IMR-90 (cell line): ENCODE results near the gene PTGDS. TPM values are rescaled to one million over a fixed set of nuclear protein-coding genes. Genes with fewer than 3 reads are reported as not detected.

ENCODE experiments used
- ATAC-seq: fragments of 200-7000 bp; cut with Tn5 transposase; 2 replicates; pipeline ENCODE4 v1.9.1; 2020; ENCODE audit warnings: low read depth, mild to moderate bottlenecking, moderate library complexity
- BruUV-seq: library from RNA; stranded (reverse); fragments of 400-500 nt; replicated peaks from 2 replicates; lab custom pipeline; 2021; lab: Mats Ljungman, UMichigan
- CTCF ChIA-PET: fragments of 300-600 bp; formaldehyde crosslinking; extraction: SDS; loops from one replicate; lab custom pipeline; 2021; ENCODE audit warnings: antibody characterized with exemption; lab: Yijun Ruan, JAX
- POLR2A ChIA-PET: fragments of 300-600 bp; sonication (Branson Sonifier 250); formaldehyde crosslinking; loops from one replicate; lab custom pipeline; 2022; ENCODE audit warnings: antibody characterized with exemption; ENCODE audit not compliant: unreplicated experiment; lab: Charles Lee
- DNase-seq: peaks from one replicate; pipeline ENCODE4 v3.0.0; 2013
- H2AFZ ChIP-seq: replicated peaks from 2 replicates; pipeline ENCODE3; 2013; ENCODE audit warnings: low read length, mild to moderate bottlenecking; ENCODE audit not compliant: poor library complexity
- H2AK5ac ChIP-seq: 2 replicates; pipeline ENCODE4 v1.6.1; 2013; ENCODE audit warnings: low read depth, low read length, inconsistent platforms
- H2AK9ac ChIP-seq: replicated peaks from 2 replicates; pipeline ENCODE3; 2013; ENCODE audit warnings: mild to moderate bottlenecking, low read depth, low read length, moderate library complexity; ENCODE audit not compliant: poor library complexity
- H2BK120ac ChIP-seq: 2 replicates; pipeline ENCODE4 v1.6.1; 2013; ENCODE audit warnings: low read depth, low read length, inconsistent platforms
- H2BK15ac ChIP-seq: 3 replicates; pipeline ENCODE4 v1.6.1; 2013; ENCODE audit warnings: low read depth, low read length, inconsistent platforms
- H2BK20ac ChIP-seq: 2 replicates; pipeline ENCODE4 v1.6.1; 2013; ENCODE audit warnings: low read depth, mild to moderate bottlenecking, inconsistent platforms, low read length, moderate library complexity
- H2BK5ac ChIP-seq: 2 replicates; pipeline ENCODE4 v1.6.1; 2013; ENCODE audit warnings: mild to moderate bottlenecking, low read depth, low read length, inconsistent platforms; ENCODE audit not compliant: poor library complexity, severe bottlenecking
- H3K14ac ChIP-seq: replicated peaks from 2 replicates; pipeline ENCODE4 v1.6.1; 2013; ENCODE audit warnings: low read depth, low read length, inconsistent platforms
- H3K18ac ChIP-seq: 2 replicates; pipeline ENCODE4 v1.6.1; 2013; ENCODE audit warnings: low read depth, low read length, control low read depth
- H3K23ac ChIP-seq: 2 replicates; pipeline ENCODE4 v1.6.1; 2013; ENCODE audit warnings: low read depth, low read length, inconsistent platforms
- H3K27ac ChIP-seq: 2 replicates; pipeline ENCODE4 v1.5.1; 2013; ENCODE audit warnings: mild to moderate bottlenecking, control low read depth, low read length; ENCODE audit not compliant: insufficient read depth
- H3K27me3 ChIP-seq: 2 replicates; pipeline ENCODE4 v1.6.1; 2013; ENCODE audit warnings: low read length; ENCODE audit not compliant: control insufficient read depth, insufficient read depth
- H3K36me3 ChIP-seq: 2 replicates; pipeline ENCODE4 v1.6.1; 2013; ENCODE audit warnings: low read length, mixed read lengths; ENCODE audit not compliant: control insufficient read depth, insufficient read depth
- H3K4ac ChIP-seq: 2 replicates; pipeline ENCODE4 v1.6.1; 2013; ENCODE audit warnings: low read depth, low read length, inconsistent platforms
- H3K4me1 ChIP-seq: 2 replicates; pipeline ENCODE4 v1.6.1; 2013; ENCODE audit warnings: low read length, mixed read lengths; ENCODE audit not compliant: control insufficient read depth, insufficient read depth
- H3K4me2 ChIP-seq: 2 replicates; pipeline ENCODE4 v1.6.1; 2013; ENCODE audit warnings: low read depth, mild to moderate bottlenecking, control low read depth, low read length, moderate library complexity
- H3K4me3 ChIP-seq: 2 replicates; pipeline ENCODE4 v1.5.1; 2013; ENCODE audit warnings: low read depth, mild to moderate bottlenecking, control low read depth, low read length, moderate library complexity; ENCODE audit not compliant: insufficient read depth
- H3K56ac ChIP-seq: 2 replicates; pipeline ENCODE4 v1.6.1; 2013; ENCODE audit warnings: low read length, inconsistent platforms; ENCODE audit not compliant: insufficient read depth; ENCODE audit errors: extremely low read depth
- H3K79me1 ChIP-seq, 2 experiments: 2 replicates each; pipeline ENCODE4 v1.6.1; 2013; ENCODE audit warnings: low read length in 2 of 2, inconsistent platforms in 1 of 2, low read depth in 1 of 2
- H3K9ac ChIP-seq: 2 replicates; pipeline ENCODE4 v1.6.1; 2013; ENCODE audit warnings: low read depth, low read length, control low read depth
- H3K9me1 ChIP-seq: 2 replicates; pipeline ENCODE4 v1.6.1; 2013; ENCODE audit warnings: low read length, inconsistent platforms; ENCODE audit not compliant: insufficient read depth
- H3K9me3 ChIP-seq: 2 replicates; pipeline ENCODE4 v1.6.1; 2013; ENCODE audit warnings: low read length; ENCODE audit not compliant: control insufficient read depth, insufficient read depth
- H4K20me1 ChIP-seq: 2 replicates; pipeline ENCODE4 v1.6.1; 2013; ENCODE audit warnings: low read length, inconsistent platforms; ENCODE audit not compliant: insufficient read depth
- H4K5ac ChIP-seq: 2 replicates; pipeline ENCODE4 v1.6.1; 2013; ENCODE audit warnings: mild to moderate bottlenecking, low read depth, low read length, control low read depth
- H4K8ac ChIP-seq, 2 experiments: 2 replicates each; pipeline ENCODE4 v1.6.1; 2013; ENCODE audit warnings: low read depth in 2 of 2, low read length in 2 of 2, control low read depth in 1 of 2, inconsistent platforms in 1 of 2
- H4K91ac ChIP-seq: 2 replicates; pipeline ENCODE4 v1.6.1; 2013; ENCODE audit warnings: low read depth, low read length, inconsistent platforms; ENCODE audit not compliant: insufficient read depth
- BHLHE40 ChIP-seq: fragments of 150-350 bp; IDR thresholded peaks from 2 replicates; pipeline ENCODE4 v1.6.1; 2016; ENCODE audit warnings: mild to moderate bottlenecking, low read depth, low read length
- CEBPB ChIP-seq: IDR thresholded peaks from 2 replicates; pipeline ENCODE4 v1.6.1; 2012; ENCODE audit warnings: low read depth, low read length, improper control_type of control experiment
- CHD1 ChIP-seq: IDR thresholded peaks from 2 replicates; pipeline ENCODE4 v1.6.1; 2012; ENCODE audit warnings: low read depth, low read length, improper control_type of control experiment
- CTCF ChIP-seq: conservative IDR thresholded peaks from 2 replicates; pipeline ENCODE4 v1.5.1; 2012; ENCODE audit warnings: mild to moderate bottlenecking, low read depth, low read length, improper control_type of control experiment
- ELK1 ChIP-seq: fragments of 150-350 bp; IDR thresholded peaks from 2 replicates; pipeline ENCODE4 v1.6.1; 2016; ENCODE audit warnings: low read depth, mild to moderate bottlenecking, low read length, moderate library complexity, borderline replicate concordance
- FOS ChIP-seq: fragments of 150-350 bp; IDR thresholded peaks from 2 replicates; pipeline ENCODE4 v1.6.1; 2016; ENCODE audit warnings: low read depth, low read length
- MAFK ChIP-seq: IDR thresholded peaks from 2 replicates; pipeline ENCODE4 v1.6.1; 2012; ENCODE audit warnings: low read depth, low read length, improper control_type of control experiment
- NFE2L2 ChIP-seq: fragments of 150-350 bp; IDR thresholded peaks from 2 replicates; pipeline ENCODE4 v1.6.1; 2016; ENCODE audit warnings: low read depth, mild to moderate bottlenecking, low read length
- POLR2A ChIP-seq: IDR thresholded peaks from 2 replicates; pipeline ENCODE4 v1.6.1; 2012; ENCODE audit warnings: mild to moderate bottlenecking, low read depth, low read length
- RAD21 ChIP-seq: IDR thresholded peaks from 2 replicates; pipeline ENCODE4 v1.6.1; 2012; ENCODE audit warnings: low read length, improper control_type of control experiment
- RFX5 ChIP-seq: IDR thresholded peaks from 2 replicates; pipeline ENCODE4 v1.8.0; 2012; ENCODE audit warnings: low read depth, mild to moderate bottlenecking, low read length, moderate library complexity
- SMC3 ChIP-seq: fragments of 150-350 bp; IDR thresholded peaks from 2 replicates; pipeline ENCODE4 v1.6.1; 2016; ENCODE audit warnings: low read depth, mild to moderate bottlenecking, antibody characterized with exemption, low read length, moderate library complexity
- WGBS, 2 experiments: methylation state at CpG; one replicate each; pipeline versions ENCODE4 v1.1.5 to v1.1.7; 2013; ENCODE audit warnings: missing lambda C conversion rate in 2 of 2; ENCODE audit not compliant: insufficient read length in 1 of 2; ENCODE audit errors: extremely low coverage in 2 of 2; 5-methylcytosine and 5-hydroxymethylcytosine counted together
- dilution Hi-C: fragments of 300-500 bp; cut with HindIII; formaldehyde crosslinking; loops from one replicate; pipeline ENCODE4 v1.14.3; 2018; ENCODE audit warnings: low sequenced_read_pairs; ENCODE audit not compliant: unreplicated experiment
- in situ Hi-C: fragments of 300-500 bp; cut with MboI; formaldehyde crosslinking; loops from 3 replicates; pipeline ENCODE4 v1.14.3; 2019; ENCODE audit warnings: low sequenced_read_pairs, inconsistent platforms, mixed read lengths
- intact Hi-C: fragments of 100-400 bp; cut with micrococcal nuclease; formaldehyde crosslinking; loops from 2 replicates; pipeline ENCODE4 v1.10.0; 2022
- polyA plus RNA-seq, 3 experiments: library from polyadenylated mRNA; depleted of rRNA; stranded (reverse); fragments of >200 nt; gene quantifications; 2 replicates each; pipeline ENCODE4 v1.2.3, GENCODE V29; 2012; ENCODE audit warnings: low replicate concordance in 1 of 3
- total RNA-seq: library from RNA; depleted of rRNA; stranded (reverse); fragments of >200 nt; gene quantifications from 2 replicates; pipeline ENCODE4 v1.2.3, GENCODE V29; 2012

PTGDS gene
- total and polyA plus RNA-seq, 2 of the 4 experiments (the other 2 are of a cell fraction), result 1.2 TPM; not detected in 1

- in situ Hi-C loops, result no loop called here
These were observed 33.1 kb upstream of the PTGDS start for GRCh38 chr9:136944212-136944518.

More at GRCh38 chr9:136944212-136944518, 33.1 kb upstream of the PTGDS start:
- no peak overlapping the region; the same call in 1 of the 2 replicates for H4K5ac ChIP-seq
- H3K27me3 ChIP-seq, result no peaks in the 10 kb centered on the region
- no peak overlapping the region; the same call in 1 of the 2 replicates for H2BK120ac ChIP-seq
- BruUV-seq, result no TSS peak
- peak overlapping the region; percentile 85; the same call in 1 of the 2 replicates for H2AK5ac ChIP-seq
- no peak for TF ChIP-seq RFX5
- TF ChIP-seq CEBPB, result no peak
- no peak for TF ChIP-seq ELK1
- no peak for TF ChIP-seq NFE2L2
- no peak for TF ChIP-seq RAD21
- TF ChIP-seq POLR2A, result peak; percentile 67; the same call in 1 of the 2 replicates
- peak; percentile 32; the same call in 1 of the 2 replicates for TF ChIP-seq BHLHE40
- TF ChIP-seq FOS, result no peak
- no peak for TF ChIP-seq CHD1
- TF ChIP-seq MAFK, result no peak
- peak; percentile 39 for TF ChIP-seq CTCF
- TF ChIP-seq SMC3, result no peak
- peak overlapping the region; percentile 91 for H2AFZ ChIP-seq
- no peaks in the 10 kb centered on the region for H3K9me3 ChIP-seq
- H4K8ac ChIP-seq, result no peak overlapping the region; a peak in 1 of 4 replicates
- POLR2A ChIA-PET, result no interaction called here
- CTCF ChIA-PET, result interaction anchor here (0.6 to 1.0 kb wide), 2 partner anchors 12 to 42 kb away, joined by 3 read pairs; no protein-coding TSS in a partner anchor
- peak overlapping the region; percentile 88 for H2BK5ac ChIP-seq
- H3K4me3 ChIP-seq, result peak overlapping the region; percentile 79
- no peak overlapping the region for H3K14ac ChIP-seq
- peaks cover 5 to 35% of the 10 kb centered on the region in 2 experiments for H3K79me1 ChIP-seq
- DNase-seq, result peak; percentile 55
- intact Hi-C loops, result loop anchor here (2.0 kb wide), 1 partner anchor 95 kb away; the partner anchor contains the start of gene PHPT1
- peak overlapping the region; percentile 100 for H2AK9ac ChIP-seq
- no peak overlapping the region for H3K18ac ChIP-seq
- H2BK15ac ChIP-seq, result no peak overlapping the region
- peaks cover 22% of the 10 kb centered on the region for H4K20me1 ChIP-seq
- H3K27ac ChIP-seq, result peak overlapping the region; percentile 97
- H3K4me1 ChIP-seq, result peaks cover 4% of the 10 kb centered on the region
- H3K56ac ChIP-seq, result no peak overlapping the region
- H3K9me1 ChIP-seq, result peaks cover 8% of the 10 kb centered on the region
- H2BK20ac ChIP-seq, result no peak overlapping the region
- WGBS, 2 experiments, result 1% methylated on average over 23 of the region's 45 CpGs; no CpG with 5 or more reads in 1 of the 2 experiments
- peak overlapping the region; percentile 24; the same call in 1 of the 2 replicates for H3K23ac ChIP-seq
- peak overlapping the region; percentile 75 for H3K4ac ChIP-seq
- H4K91ac ChIP-seq, result peak overlapping the region; percentile 33
- H3K4me2 ChIP-seq, result no peak overlapping the region
- peaks cover 38% of the 10 kb centered on the region for H3K36me3 ChIP-seq
- peak; percentile 66 for ATAC-seq
- H3K9ac ChIP-seq, result peak overlapping the region; percentile 96
- dilution Hi-C loops, result no loop called here
